ENCODE results near the gene PARD6B. TPM values are rescaled to one million over a fixed set of nuclear protein-coding genes. Genes with fewer than 3 reads are reported as not detected.
"Not testable (repeated sequence)": the region's sequence is repeated elsewhere in the genome, so short reads cannot be mapped to it uniquely, and the experiment has no call there.

Gene PARD6B
- total RNA-seq, 2 experiments from 2014 or later = 6.1 to 6.8 TPM

GRCh38 chr20:50772420-50773185, 41.2 kb downstream of the PARD6B start:
- H3K9me3 Mint-ChIP-seq = no peaks in the 10 kb centered on the region
- H3K4me3 Mint-ChIP-seq = no peak overlapping the region
- no peak for DNase-seq
- H3K27ac Mint-ChIP-seq = no peak overlapping the region
- H3K27me3 Mint-ChIP-seq = no peaks in the 10 kb centered on the region
- no peak for ATAC-seq (ENCODE audit: low read depth)
- POLR2A ChIA-PET = no interaction called here
- no peaks in the 10 kb centered on the region for H3K36me3 Mint-ChIP-seq
- peaks cover 2% of the 10 kb centered on the region for H3K4me1 Mint-ChIP-seq

- DNase-seq (no peak), ATAC-seq (ENCODE audit: low read depth) (no peak)
- Mint-ChIP-seq H3K27me3 (peaks cover 5% of the 10 kb centered on the region), H3K27ac (no peak overlapping the region), H3K9me3 (no peaks in the 10 kb centered on the region), H3K4me1 (peaks cover 2% of the 10 kb centered on the region), H3K4me3 (no peak overlapping the region), H3K36me3 (no peaks in the 10 kb centered on the region)
- POLR2A ChIA-PET = no interaction called here
Observed at GRCh38 chr20:50774515-50774914, 43.1 kb downstream of the PARD6B start.

DNA sequence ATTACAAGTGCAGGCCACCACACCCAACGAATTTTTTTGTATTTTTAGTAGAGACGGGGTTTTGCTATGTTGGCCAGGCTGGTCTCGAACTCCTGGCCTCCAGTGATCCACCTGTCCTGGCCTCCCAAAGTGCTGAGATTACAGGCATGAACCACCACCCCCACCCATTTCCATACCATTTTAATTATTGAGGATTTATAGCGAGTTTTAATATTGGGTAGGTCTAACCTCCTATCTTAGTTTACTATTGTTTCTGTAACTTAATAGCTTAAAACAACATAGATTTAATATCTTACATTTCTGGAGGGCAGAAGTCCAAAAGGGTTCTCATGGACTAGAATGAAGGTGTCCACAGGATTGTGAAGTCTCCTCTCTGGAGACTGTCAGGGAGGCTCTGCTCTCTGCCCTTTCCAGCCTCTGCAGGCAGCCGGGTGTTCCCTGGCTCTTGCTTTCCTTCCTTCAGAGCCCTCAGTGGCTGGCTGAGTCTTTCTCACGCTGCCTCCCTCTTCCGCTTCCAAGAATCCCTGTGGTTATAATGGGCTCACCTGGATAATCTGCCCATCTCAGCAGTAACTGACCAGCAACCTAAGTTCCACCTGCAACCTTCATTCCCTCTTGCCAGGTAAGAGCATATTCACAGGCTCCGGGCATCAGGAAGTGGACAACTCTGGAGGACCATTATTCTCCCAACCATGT, 44.9 kb downstream of the PARD6B start:
- POLR2A ChIA-PET = no interaction called here
- no peaks in the 10 kb centered on the region for H3K9me3 Mint-ChIP-seq
- peaks cover 2% of the 10 kb centered on the region for H3K4me1 Mint-ChIP-seq
- no peak for ATAC-seq (ENCODE audit: low read depth)
- H3K36me3 Mint-ChIP-seq = no peaks in the 10 kb centered on the region
- no peak for DNase-seq
- peaks cover 5% of the 10 kb centered on the region for H3K27me3 Mint-ChIP-seq
- no peak overlapping the region for H3K27ac Mint-ChIP-seq
- H3K4me3 Mint-ChIP-seq = no peak overlapping the region

DNA sequence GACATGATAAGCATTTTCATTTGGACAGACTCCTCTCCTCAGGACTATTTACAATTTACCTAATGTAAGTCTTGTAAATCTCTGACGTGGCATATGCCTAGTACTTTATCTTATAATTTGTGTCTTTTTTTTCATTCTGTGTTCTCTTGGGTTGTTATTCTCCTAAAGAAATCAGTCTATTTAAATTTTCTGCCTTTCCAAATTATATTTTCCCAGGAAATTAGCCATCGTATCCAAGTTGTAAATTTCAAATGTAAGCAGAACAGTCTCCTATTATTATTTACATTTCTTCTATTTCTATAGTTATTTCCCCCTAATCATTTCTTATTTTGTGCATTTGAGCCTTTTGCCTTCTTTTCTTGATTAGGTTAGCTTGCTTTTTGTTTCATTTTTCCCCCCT, 46.0 kb downstream of the PARD6B start:
- Mint-ChIP-seq H3K4me1 (peaks cover under 1% of the 10 kb centered on the region), H3K27me3 (peaks cover 5% of the 10 kb centered on the region), H3K9me3 (no peaks in the 10 kb centered on the region), H3K36me3 (no peaks in the 10 kb centered on the region), H3K27ac (no peak overlapping the region), H3K4me3 (no peak overlapping the region)
- no peak for DNase-seq
- POLR2A ChIA-PET = no interaction called here
- ATAC-seq (ENCODE audit: low read depth) = no peak

- H3K27me3 Mint-ChIP-seq; ATAC-seq (ENCODE audit: low read depth); H3K9me3 Mint-ChIP-seq; H3K4me1 Mint-ChIP-seq; H3K27ac Mint-ChIP-seq; DNase-seq; H3K36me3 Mint-ChIP-seq; H3K4me3 Mint-ChIP-seq: not testable (repeated sequence)
- POLR2A ChIA-PET = interaction anchor here (1.1 kb wide), 1 partner anchor 9 kb away, joined by 3 read pairs; no protein-coding TSS in a partner anchor
Observed at GRCh38 chr20:50778994-50779393, 47.6 kb downstream of the PARD6B start.

DNA sequence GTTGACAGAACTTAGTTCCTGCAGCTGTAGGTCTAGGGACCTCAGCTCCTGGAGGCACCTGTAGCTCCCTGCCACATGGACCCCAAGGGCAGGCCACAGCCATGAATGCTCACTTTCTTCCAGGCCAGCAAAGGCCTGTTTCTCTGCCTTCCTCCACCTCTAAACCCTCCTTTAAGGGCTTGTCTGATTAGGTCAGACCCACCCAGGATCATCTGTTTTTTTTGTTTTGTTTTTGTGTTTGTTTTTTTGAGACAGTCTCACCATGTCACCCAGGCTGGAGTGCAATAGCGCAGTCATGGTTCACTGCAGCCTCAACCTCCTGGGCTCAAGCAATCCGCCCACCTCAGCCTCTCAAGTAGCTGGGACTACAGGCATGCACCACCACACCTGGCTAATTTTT, 52.0 kb downstream of the PARD6B start:
- POLR2A ChIA-PET = interaction anchor here (1.2 kb wide), 1 partner anchor 10 kb away, joined by 4 read pairs; no protein-coding TSS in a partner anchor
- no peak for ATAC-seq (ENCODE audit: low read depth)
- no peak overlapping the region for H3K4me3 Mint-ChIP-seq
- DNase-seq = no peak
- no peak overlapping the region for H3K27ac Mint-ChIP-seq
- H3K27me3 Mint-ChIP-seq = peaks cover 20% of the 10 kb centered on the region
- H3K36me3 Mint-ChIP-seq = no peaks in the 10 kb centered on the region
- H3K4me1 Mint-ChIP-seq = no peaks in the 10 kb centered on the region
- no peaks in the 10 kb centered on the region for H3K9me3 Mint-ChIP-seq

DNA sequence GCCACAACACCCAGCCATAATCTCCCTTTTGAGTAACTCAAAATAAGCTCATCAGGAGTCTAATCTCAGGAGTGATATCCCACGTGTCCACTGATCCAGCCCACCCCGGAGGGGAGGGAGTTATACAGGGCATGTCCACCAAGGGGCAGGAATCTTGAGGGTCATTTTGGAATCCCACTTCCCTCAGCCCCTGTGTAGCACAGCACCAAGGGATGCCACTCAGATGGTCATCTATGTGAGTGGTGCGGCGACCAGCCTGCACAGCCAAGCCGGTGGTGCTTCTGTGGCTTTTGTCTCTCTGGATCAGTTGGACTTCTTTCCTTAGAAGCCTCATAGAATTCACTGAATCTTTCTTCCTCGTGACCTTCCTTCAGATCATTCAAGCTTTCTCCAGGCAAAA, 52.5 kb downstream of the PARD6B start:
- Mint-ChIP-seq H3K27me3 (peaks cover 20% of the 10 kb centered on the region), H3K4me1 (no peaks in the 10 kb centered on the region), H3K4me3 (no peak overlapping the region), H3K36me3 (no peaks in the 10 kb centered on the region), H3K27ac (no peak overlapping the region), H3K9me3 (no peaks in the 10 kb centered on the region)
- POLR2A ChIA-PET = interaction anchor here (1.2 kb wide), 1 partner anchor 9 kb away, joined by 4 read pairs; no protein-coding TSS in a partner anchor
- DNase-seq (no peak), ATAC-seq (ENCODE audit: low read depth) (no peak)

DNA sequence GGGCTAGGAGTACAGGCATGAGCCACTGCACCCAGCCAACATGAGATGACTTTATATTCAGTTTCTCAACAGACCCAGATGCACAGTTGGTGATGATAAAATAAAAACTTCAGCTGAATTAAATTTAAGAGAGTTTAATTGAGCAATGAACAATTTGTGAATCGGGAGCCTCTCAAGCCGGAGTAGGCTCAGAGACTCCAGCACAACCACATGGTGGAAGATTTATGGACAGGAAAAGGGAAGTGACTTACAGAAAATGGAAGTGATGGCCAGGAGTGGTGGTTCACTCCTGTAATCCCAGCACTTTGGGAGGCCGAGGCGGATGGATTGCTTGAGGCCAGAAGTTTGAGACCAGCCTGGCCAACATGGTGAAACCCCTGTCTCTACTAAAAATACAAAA, 53.1 kb downstream of the PARD6B start:
- Mint-ChIP-seq H3K4me3 (no peak overlapping the region), H3K36me3 (no peaks in the 10 kb centered on the region), H3K4me1 (no peaks in the 10 kb centered on the region), H3K27ac (no peak overlapping the region), H3K27me3 (peaks cover 14% of the 10 kb centered on the region), H3K9me3 (no peaks in the 10 kb centered on the region)
- POLR2A ChIA-PET = interaction anchor here (1.2 kb wide), 1 partner anchor 9 kb away, joined by 4 read pairs; no protein-coding TSS in a partner anchor
- DNase-seq = no peak
- no peak for ATAC-seq (ENCODE audit: low read depth)

DNA sequence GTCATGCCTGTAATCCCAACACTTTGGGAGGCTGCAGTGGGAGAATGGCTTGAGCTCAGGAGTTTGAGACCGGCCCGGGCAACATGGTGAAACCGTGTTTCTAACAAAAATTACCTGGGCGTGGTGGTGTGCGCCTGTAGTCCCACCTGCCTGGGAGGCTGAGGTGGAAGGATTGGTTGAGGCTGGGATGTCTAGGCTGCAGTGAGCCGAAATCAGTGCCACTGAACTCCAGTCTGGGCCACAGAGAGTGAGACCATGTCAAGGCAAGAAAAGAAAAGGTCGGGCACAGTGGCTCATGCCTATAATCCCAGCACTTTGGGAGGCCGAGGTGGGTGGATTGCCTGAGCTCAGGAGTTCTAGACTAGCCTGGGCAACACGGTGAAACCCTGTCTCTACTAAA, 55.3 kb downstream of the PARD6B start:
- no peak overlapping the region for H3K27ac Mint-ChIP-seq
- H3K36me3 Mint-ChIP-seq = no peaks in the 10 kb centered on the region
- POLR2A ChIA-PET = no interaction called here
- H3K4me3 Mint-ChIP-seq = no peak overlapping the region
- ATAC-seq (ENCODE audit: low read depth) (no peak), DNase-seq (no peak)
- peaks cover 5% of the 10 kb centered on the region for H3K4me1 Mint-ChIP-seq
- peaks cover 14% of the 10 kb centered on the region for H3K27me3 Mint-ChIP-seq
- H3K9me3 Mint-ChIP-seq = no peaks in the 10 kb centered on the region

GRCh38 chr20:50787181-50787580, 55.8 kb downstream of the PARD6B start:
- DNase-seq = no peak
- Mint-ChIP-seq H3K27ac (no peak overlapping the region), H3K27me3 (peaks cover 14% of the 10 kb centered on the region), H3K4me1 (peaks cover 5% of the 10 kb centered on the region), H3K36me3 (no peaks in the 10 kb centered on the region), H3K4me3 (no peak overlapping the region), H3K9me3 (no peaks in the 10 kb centered on the region)
- POLR2A ChIA-PET = interaction anchor here (0.7 kb wide), 1 partner anchor 144 kb away, joined by 4 read pairs; the partner anchor contains the start of gene ADNP
- ATAC-seq (ENCODE audit: low read depth) = no peak

DNA sequence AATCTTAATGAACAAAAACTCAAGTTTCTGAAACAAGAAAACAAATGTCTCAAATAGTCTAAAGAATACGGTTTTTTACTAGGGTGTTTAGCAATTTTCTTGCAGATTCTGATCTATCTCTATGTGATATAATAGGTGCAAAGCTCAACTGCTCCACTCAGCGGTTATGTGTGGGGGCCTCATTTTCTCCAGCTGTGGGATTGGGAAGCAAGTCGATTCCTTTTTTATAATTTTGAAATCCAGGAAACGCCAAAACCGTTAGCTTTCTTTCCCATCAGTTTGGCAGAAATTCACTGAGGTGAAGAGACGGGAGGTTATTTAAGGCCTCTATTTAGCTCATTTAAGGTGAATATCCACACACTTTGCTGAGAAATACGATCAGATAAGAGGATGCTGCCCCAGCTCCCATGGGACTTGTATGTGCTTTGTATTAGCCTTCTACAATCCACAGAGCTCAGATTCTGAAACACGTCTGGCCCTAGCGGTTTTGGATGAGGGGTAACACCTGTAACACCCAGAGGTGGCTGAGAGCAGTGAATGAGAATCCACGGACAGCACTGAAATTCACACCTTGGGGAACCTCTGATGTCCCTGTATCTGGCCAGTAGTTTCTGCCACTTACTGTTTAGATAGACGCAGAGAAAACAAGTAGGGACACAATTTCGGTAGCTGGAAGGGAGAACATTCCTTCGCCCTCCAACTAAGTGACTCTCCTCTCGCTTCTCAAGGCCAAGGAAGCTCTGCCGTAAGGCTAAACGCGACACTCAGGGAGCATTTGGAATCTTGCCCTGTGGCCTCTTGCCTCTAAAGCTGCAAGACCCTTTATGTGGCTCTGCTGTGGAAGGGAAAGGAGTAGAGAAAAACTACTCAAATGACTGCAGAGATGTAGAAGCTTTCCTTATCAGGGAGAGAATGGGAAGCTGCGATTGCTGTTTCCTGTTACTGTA, 56.9 kb downstream of the PARD6B start:
- H3K27me3 Mint-ChIP-seq = peaks cover 14% of the 10 kb centered on the region
- H3K4me3 Mint-ChIP-seq = no peak overlapping the region
- DNase-seq (no peak), ATAC-seq (ENCODE audit: low read depth) (no peak)
- no peak overlapping the region for H3K27ac Mint-ChIP-seq
- H3K9me3 Mint-ChIP-seq = no peaks in the 10 kb centered on the region
- H3K4me1 Mint-ChIP-seq = peaks cover 5% of the 10 kb centered on the region
- POLR2A ChIA-PET = interaction anchor here (0.5 to 8.6 kb wide), 3 partner anchors 9 to 142 kb away, joined by 3 to 130 read pairs (median 4); partner anchors contain the start of gene ADNP
- H3K36me3 Mint-ChIP-seq = no peaks in the 10 kb centered on the region

DNA sequence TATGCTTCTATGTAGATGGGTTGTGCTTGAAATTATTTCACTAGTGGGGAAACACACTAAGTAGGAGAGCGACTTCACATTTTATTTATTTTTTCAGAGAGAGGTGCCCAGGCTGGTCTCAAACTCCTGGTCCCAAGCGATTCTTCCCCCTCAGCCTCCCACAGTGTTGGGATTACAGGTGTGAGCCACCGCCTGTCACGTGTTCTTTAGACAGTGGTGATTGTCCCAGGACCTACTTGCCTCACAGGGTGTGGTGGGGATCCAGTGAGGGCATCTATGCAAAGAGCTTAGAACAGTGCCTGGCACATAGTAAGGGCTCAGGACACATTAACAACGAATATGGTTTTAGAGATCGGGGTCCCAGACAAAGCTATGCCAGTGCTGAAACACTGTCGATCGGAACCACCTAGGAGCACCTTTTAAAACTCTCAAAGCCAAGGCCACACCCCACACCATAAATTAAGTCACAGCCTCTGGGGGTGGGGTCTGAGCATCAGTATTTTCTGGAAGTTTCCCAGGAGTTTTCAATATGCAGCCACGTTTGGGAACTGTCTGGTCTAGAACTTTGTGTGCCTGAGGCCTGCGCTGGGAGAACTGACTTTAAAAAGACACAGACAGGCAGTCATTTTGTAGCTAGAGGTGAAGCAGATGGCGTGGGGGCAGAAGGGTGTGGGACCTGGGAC, 58.7 kb downstream of the PARD6B start:
- Mint-ChIP-seq H3K9me3 (no peaks in the 10 kb centered on the region), H3K27ac (peak overlapping the region; percentile 77), H3K27me3 (peaks cover 9% of the 10 kb centered on the region), H3K36me3 (no peaks in the 10 kb centered on the region), H3K4me1 (peaks cover 10% of the 10 kb centered on the region), H3K4me3 (no peak overlapping the region)
- POLR2A ChIA-PET = interaction anchor here (0.6 to 8.6 kb wide), 6 partner anchors 14 to 168 kb away, joined by 3 to 130 read pairs (median 4); partner anchors contain the start of genes ADNP, DPM1 and MOCS3
- no peak for ATAC-seq (ENCODE audit: low read depth)
- DNase-seq = no peak
